MM.1S (cell line): Measurements from ENCODE around the gene TTPAL.

Experiments
- DNase-seq: peaks from one replicate; pipeline ENCODE4 v3.0.0-alpha.2; 2015
- H2AFZ ChIP-seq: fragments of 300-600 bp; sonication (generic); 2 replicates; pipeline ENCODE4 v1.6.0; 2016; ENCODE audit warnings: antibody characterized with exemption, low read length
- H3F3A ChIP-seq: fragments of 300-600 bp; sonication (generic); 2 replicates; pipeline ENCODE4 v1.6.1; 2016; ENCODE audit warnings: mild to moderate bottlenecking, antibody characterized with exemption, low read length, moderate library complexity, mixed read lengths; ENCODE audit not compliant: insufficient read depth
- H3K27ac ChIP-seq: fragments of 300-600 bp; sonication (generic); 2 replicates; pipeline ENCODE4 v1.5.1; 2016; ENCODE audit warnings: mild to moderate bottlenecking, low read length
- H3K27me3 ChIP-seq: fragments of 300-600 bp; sonication (generic); replicated peaks from 2 replicates; pipeline ENCODE4 v1.6.0; 2016; ENCODE audit warnings: low read length; ENCODE audit not compliant: insufficient read depth
- H3K36me3 ChIP-seq: fragments of 300-600 bp; sonication (generic); replicated peaks from 2 replicates; pipeline ENCODE4 v1.6.1; 2016; ENCODE audit warnings: mild to moderate bottlenecking, low read length, mixed read lengths; ENCODE audit not compliant: insufficient read depth
- H3K4me1 ChIP-seq: fragments of 300-600 bp; sonication (generic); 2 replicates; pipeline ENCODE4 v1.6.1; 2016; ENCODE audit warnings: low read length, mixed read lengths
- H3K4me2 ChIP-seq: fragments of 300-600 bp; sonication (generic); 2 replicates; pipeline ENCODE4 v1.6.0; 2016; ENCODE audit warnings: low read depth, low read length
- H3K4me3 ChIP-seq: fragments of 300-600 bp; sonication (generic); 2 replicates; pipeline ENCODE4 v1.5.1; 2016; ENCODE audit warnings: low read length, mixed read lengths
- H3K79me2 ChIP-seq: fragments of 300-600 bp; sonication (generic); 2 replicates; pipeline ENCODE4 v1.6.1; 2016; ENCODE audit warnings: mixed run types, low read length, mixed read lengths
- H3K9ac ChIP-seq: fragments of 300-600 bp; sonication (generic); 2 replicates; pipeline ENCODE4 v1.6.1; 2016; ENCODE audit warnings: low read length, mixed read lengths
- H3K9me2 ChIP-seq: fragments of 300-600 bp; sonication (generic); replicated peaks from 2 replicates; pipeline ENCODE4 v1.6.1; 2016; ENCODE audit warnings: mild to moderate bottlenecking, low read length, mixed read lengths; ENCODE audit not compliant: insufficient read depth
- H3K9me3 ChIP-seq: fragments of 300-600 bp; sonication (generic); replicated peaks from 2 replicates; pipeline ENCODE4 v1.6.1; 2016; ENCODE audit warnings: mild to moderate bottlenecking, low read length, mixed read lengths; ENCODE audit not compliant: insufficient read depth
- H4K20me1 ChIP-seq: fragments of 300-600 bp; sonication (generic); 2 replicates; pipeline ENCODE4 v1.6.1; 2016; ENCODE audit warnings: mild to moderate bottlenecking, low read length, moderate library complexity, mixed read lengths; ENCODE audit not compliant: insufficient read depth
- EZH2 ChIP-seq: fragments of 300-600 bp; sonication (generic); optimal IDR thresholded peaks from 2 replicates; pipeline ENCODE3; 2017; ENCODE audit warnings: low read depth, mild to moderate bottlenecking, antibody characterized with exemption, low read length, mixed read lengths
- EZH2phosphoT487 ChIP-seq: fragments of 300-600 bp; sonication (generic); IDR thresholded peaks from 2 replicates; pipeline ENCODE4 v1.6.1; 2018; ENCODE audit warnings: antibody characterized with exemption, low read length
- TF ChIP-seq, protein P1 (sequence below): fragments of 300-600 bp; sonication (generic); IDR thresholded peaks from 2 replicates; pipeline ENCODE4 v1.5.1; 2016; ENCODE audit warnings: antibody characterized with exemption, low read length, mixed read lengths

TTPAL gene

DNA sequence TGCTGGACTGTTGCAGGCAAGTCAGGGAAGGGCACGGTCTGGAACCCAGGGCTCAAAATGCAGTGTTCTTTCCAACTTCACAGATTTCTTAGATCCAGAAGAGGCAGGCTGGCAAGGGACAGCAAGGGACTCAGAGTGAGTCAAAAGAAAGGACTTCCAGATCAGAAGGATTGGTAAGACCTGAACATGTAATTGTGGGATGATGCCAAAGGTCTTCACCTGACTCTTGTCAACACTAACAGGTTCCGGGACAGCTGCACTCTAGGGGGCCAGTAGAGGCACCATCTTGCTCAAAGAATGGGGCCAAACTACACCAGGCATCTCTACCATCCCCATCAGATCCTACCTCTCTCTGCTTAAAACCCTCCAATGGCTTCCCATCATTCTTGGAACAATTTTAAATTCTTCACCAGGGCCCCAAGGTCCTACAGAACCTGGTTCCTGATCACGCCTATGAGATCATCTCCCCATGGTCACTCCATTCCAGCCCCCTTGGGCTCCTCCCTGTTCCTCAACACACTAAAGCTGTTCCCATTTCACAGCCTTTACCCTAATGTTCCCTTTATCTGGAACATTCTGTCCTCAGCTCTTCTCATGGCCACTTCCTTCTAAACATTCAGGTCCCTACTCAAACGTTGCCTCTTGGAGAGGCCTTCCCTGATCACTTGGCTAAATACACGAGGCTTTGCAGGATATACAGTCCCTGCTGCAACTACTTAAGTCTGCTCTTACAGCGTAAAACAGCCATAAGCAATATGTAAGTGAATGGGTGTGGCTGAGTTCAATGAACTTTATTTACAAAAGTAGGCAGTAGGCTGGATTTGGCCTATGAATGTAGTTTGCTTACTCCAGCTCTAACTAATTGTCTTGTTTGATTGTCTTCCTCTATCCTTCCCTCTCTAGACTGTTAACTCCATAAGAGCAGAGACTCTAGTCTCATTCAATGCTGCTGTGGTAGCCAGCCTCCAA, 29.6 kb upstream of the TTPAL start:
- no peak overlapping the region for H3K4me2 ChIP-seq
- peaks cover 6% of the 10 kb centered on the region; the same call in 1 of the 2 replicates for H3K4me1 ChIP-seq
- H3K27ac ChIP-seq, result no peak overlapping the region

DNA sequence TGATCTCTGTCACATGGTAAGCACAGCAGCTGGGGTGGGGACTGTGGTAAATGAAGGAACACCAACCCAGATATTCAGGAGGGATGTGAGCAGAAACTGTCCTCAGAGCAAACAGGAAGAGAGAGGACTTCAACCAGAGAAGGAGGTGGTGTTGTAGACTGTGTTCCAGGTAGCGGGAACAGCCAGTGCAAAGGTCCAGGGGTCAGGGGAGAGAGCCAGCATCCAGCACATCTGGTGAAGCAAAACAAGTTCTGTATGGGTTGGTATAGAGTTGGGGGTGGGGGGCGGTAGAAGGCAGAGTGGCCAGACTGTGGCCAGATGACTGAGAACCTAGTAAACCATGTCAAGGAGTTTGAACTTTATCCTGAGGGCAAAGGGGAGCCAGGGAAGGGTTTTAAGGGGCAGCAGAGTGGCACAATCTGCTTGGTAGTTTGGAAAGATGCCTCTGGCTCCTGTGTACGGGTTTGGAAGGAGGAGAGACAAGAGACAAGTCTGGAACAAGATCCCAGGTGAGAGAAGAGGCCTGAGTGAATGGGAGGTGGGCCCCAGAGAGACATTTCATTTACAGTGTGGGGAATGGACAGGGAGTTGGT, 27.8 kb upstream of the TTPAL start:
- DNase-seq, result no peak
- H3K4me1 ChIP-seq, result peaks cover 6% of the 10 kb centered on the region; the same call in 1 of the 2 replicates
- H2AFZ ChIP-seq, result no peak overlapping the region
- no peak overlapping the region for H3K4me2 ChIP-seq
- no peaks in the 10 kb centered on the region for H3K9me2 ChIP-seq
- H3K9me3 ChIP-seq, result no peaks in the 10 kb centered on the region
- no peak overlapping the region for H3K4me3 ChIP-seq
- H4K20me1 ChIP-seq, result no peaks in the 10 kb centered on the region
- no peak overlapping the region for H3K27ac ChIP-seq
- H3F3A ChIP-seq, result no peaks in the 10 kb centered on the region
- no peaks in the 10 kb centered on the region for H3K36me3 ChIP-seq
- H3K79me2 ChIP-seq, result no peaks in the 10 kb centered on the region
- H3K9ac ChIP-seq, result no peak overlapping the region
- H3K27me3 ChIP-seq, result no peaks in the 10 kb centered on the region
- TF ChIP-seq, protein P1, sequence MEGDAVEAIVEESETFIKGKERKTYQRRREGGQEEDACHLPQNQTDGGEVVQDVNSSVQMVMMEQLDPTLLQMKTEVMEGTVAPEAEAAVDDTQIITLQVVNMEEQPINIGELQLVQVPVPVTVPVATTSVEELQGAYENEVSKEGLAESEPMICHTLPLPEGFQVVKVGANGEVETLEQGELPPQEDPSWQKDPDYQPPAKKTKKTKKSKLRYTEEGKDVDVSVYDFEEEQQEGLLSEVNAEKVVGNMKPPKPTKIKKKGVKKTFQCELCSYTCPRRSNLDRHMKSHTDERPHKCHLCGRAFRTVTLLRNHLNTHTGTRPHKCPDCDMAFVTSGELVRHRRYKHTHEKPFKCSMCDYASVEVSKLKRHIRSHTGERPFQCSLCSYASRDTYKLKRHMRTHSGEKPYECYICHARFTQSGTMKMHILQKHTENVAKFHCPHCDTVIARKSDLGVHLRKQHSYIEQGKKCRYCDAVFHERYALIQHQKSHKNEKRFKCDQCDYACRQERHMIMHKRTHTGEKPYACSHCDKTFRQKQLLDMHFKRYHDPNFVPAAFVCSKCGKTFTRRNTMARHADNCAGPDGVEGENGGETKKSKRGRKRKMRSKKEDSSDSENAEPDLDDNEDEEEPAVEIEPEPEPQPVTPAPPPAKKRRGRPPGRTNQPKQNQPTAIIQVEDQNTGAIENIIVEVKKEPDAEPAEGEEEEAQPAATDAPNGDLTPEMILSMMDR, result no peak
- TF ChIP-seq EZH2 (no peak), EZH2phosphoT487 (no peak)

More for the DNA sequence above, 29.6 kb upstream of the TTPAL start:
- no peak overlapping the region for H3K9ac ChIP-seq
- H3K4me3 ChIP-seq, result no peak overlapping the region
- no peak for TF ChIP-seq EZH2
- no peak for TF ChIP-seq EZH2phosphoT487
- TF ChIP-seq, protein P1, result no peak
- no peaks in the 10 kb centered on the region for H3K9me3 ChIP-seq
- DNase-seq, result no peak
- no peaks in the 10 kb centered on the region for H3K27me3 ChIP-seq
- no peak overlapping the region for H2AFZ ChIP-seq
- no peaks in the 10 kb centered on the region for H3K36me3 ChIP-seq
- H3K9me2 ChIP-seq, result no peaks in the 10 kb centered on the region
- H3K79me2 ChIP-seq, result no peaks in the 10 kb centered on the region
- no peaks in the 10 kb centered on the region for H3F3A ChIP-seq
- no peaks in the 10 kb centered on the region for H4K20me1 ChIP-seq

DNA sequence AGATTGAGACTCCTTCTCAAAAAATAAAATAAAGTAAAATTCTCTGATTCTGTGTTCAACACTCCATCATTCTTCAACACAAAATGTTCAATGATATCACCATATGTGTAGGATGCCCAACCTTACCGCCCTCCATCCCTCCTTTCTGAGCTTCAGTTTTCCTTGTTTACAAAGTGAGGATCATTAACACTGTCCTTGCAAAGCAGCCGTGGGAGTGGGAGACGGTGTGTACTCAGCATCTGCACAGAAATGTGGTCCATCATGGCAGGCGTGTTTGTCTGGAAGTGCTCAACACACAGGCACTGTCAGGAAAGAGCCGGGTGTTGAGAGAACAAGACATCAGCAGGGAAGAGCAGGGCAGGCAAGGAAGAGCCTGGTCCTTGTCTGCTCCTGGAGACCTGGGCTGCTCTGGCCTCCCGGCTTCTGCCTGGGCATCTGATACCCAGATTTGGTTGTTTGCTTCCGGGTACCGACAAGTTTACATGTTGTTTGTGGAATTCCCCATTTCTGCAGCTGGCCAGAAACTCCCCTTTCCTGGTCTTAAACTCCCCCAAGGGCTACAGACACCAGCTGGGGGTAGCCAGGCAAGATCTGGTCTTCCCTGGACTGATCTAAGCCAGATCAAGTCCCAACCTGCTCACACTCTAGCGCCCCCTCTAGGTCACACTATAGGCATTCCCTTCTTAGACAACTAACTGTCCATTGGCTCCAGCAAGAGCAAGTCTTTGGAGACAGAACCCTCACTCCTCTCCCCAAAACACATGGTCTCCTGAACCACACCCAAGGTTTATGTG, 26.7 kb upstream of the TTPAL start:
- Histone ChIP-seq H3K27ac (no peak overlapping the region), H4K20me1 (no peaks in the 10 kb centered on the region)

More for the DNA sequence above, 26.7 kb upstream of the TTPAL start:
- Histone ChIP-seq H2AFZ (0 out of 2 replicates have a peak overlapping the region, but pooled peaks have one; percentile 3), H3K9ac (no peak overlapping the region), H3K27me3 (no peaks in the 10 kb centered on the region), H3K79me2 (no peaks in the 10 kb centered on the region), H3F3A (no peaks in the 10 kb centered on the region), H3K36me3 (no peaks in the 10 kb centered on the region), H3K9me2 (no peaks in the 10 kb centered on the region), H3K4me2 (no peak overlapping the region), H3K4me3 (no peak overlapping the region), H3K4me1 (peaks cover 6% of the 10 kb centered on the region; the same call in 1 of the 2 replicates), H3K9me3 (no peaks in the 10 kb centered on the region)
- TF ChIP-seq EZH2phosphoT487 (no peak), EZH2 (no peak)
- TF ChIP-seq, protein P1, result peak; percentile 47
- DNase-seq, result peak; percentile 49
